SK-N-SH (cell line): ENCODE results near the gene UBAP2L. TPM values are rescaled to one million over a fixed set of nuclear protein-coding genes. Genes with fewer than 3 reads are reported as not detected.

Experiments used
- CTCF ChIA-PET: fragments of 300-600, 350-600 bp; formaldehyde crosslinking; extraction: SDS; loops from one replicate; lab custom pipeline; 2021; lab: Yijun Ruan, JAX
- POLR2A ChIA-PET: fragments of 350-600 bp; sonication (Branson Sonifier 250); formaldehyde crosslinking; extraction: SDS; loops from one replicate; lab custom pipeline; 2020; ENCODE audit warnings: antibody characterized with exemption, inconsistent platforms; lab: Yijun Ruan, JAX
- DNase-seq: peaks from one replicate; pipeline ENCODE4 v3.0.0; 2012
- H2AFZ ChIP-seq: fragments of 200-600 bp; sonication (generic); 2 replicates; pipeline ENCODE4 v1.8.1; 2016; ENCODE audit warnings: antibody characterized with exemption, mild to moderate bottlenecking, low read depth
- H3F3A ChIP-seq: fragments of 200-600 bp; sonication (generic); replicated peaks from 2 replicates; pipeline ENCODE3; 2016; ENCODE audit warnings: antibody characterized with exemption, mild to moderate bottlenecking; ENCODE audit not compliant: insufficient read depth
- H3K27ac ChIP-seq, 2 experiments: fragments of 200-500 bp in 1 of 2; fragments of 200-600 bp in 1 of 2; sonication (Bioruptor generic) in 1 of 2; sonication (generic), shearing (Covaris generic) in 1 of 2; 2 replicates each; pipeline versions ENCODE4 v1.5.1 to v1.6.1; 2014 to 2016; ENCODE audit warnings: low read depth in 2 of 2, inconsistent platforms in 1 of 2, low read length in 1 of 2, mild to moderate bottlenecking in 1 of 2, mixed read lengths in 1 of 2
- H3K27me3 ChIP-seq: fragments of 200-600 bp; sonication (generic), shearing (Covaris generic); 2 replicates; pipeline ENCODE4 v1.6.1; 2016; ENCODE audit warnings: mixed run types; ENCODE audit not compliant: insufficient read depth
- H3K36me3 ChIP-seq, 2 experiments: fragments of 200-500 bp in 1 of 2; fragments of 200-600 bp in 1 of 2; sonication (Bioruptor generic) in 1 of 2; sonication (generic) in 1 of 2; replicated peaks in 1 of 2; 2 replicates each; pipeline versions ENCODE3 to v1.5.1; 2014 to 2016; ENCODE audit warnings: low read length in 1 of 2, mild to moderate bottlenecking in 1 of 2; ENCODE audit not compliant: insufficient read depth in 2 of 2, control insufficient read depth in 1 of 2
- H3K4me1 ChIP-seq, 2 experiments: fragments of 200-500 bp in 1 of 2; fragments of 200-600 bp in 1 of 2; sonication (Bioruptor generic) in 1 of 2; sonication (generic), shearing (Covaris generic) in 1 of 2; 2 replicates each; pipeline versions ENCODE4 v1.5.1 to v1.6.1; 2014 to 2016; ENCODE audit warnings: low read depth in 1 of 2, low read length in 1 of 2, mixed run types in 1 of 2; ENCODE audit not compliant: insufficient read depth in 2 of 2, control insufficient read depth in 1 of 2
- H3K4me2 ChIP-seq: fragments of 200-600 bp; sonication (generic), shearing (Covaris generic); 2 replicates; pipeline ENCODE4 v1.6.1; 2017; ENCODE audit warnings: mixed run types
- H3K4me3 ChIP-seq, 2 experiments: fragments of 200-500 bp in 1 of 2; fragments of 200-600 bp in 1 of 2; sonication (Bioruptor generic) in 1 of 2; sonication (generic), shearing (Covaris generic) in 1 of 2; 2 replicates each; pipeline versions ENCODE4 v1.5.1 to v1.8.1; 2014 to 2016; ENCODE audit warnings: low read depth in 2 of 2, inconsistent platforms in 1 of 2, low read length in 1 of 2, mild to moderate bottlenecking in 1 of 2, mixed read lengths in 1 of 2, moderate library complexity in 1 of 2
- H3K79me2 ChIP-seq: fragments of 200-600 bp; sonication (generic); 2 replicates; pipeline ENCODE4 v1.8.1; 2017; ENCODE audit warnings: mild to moderate bottlenecking; ENCODE audit not compliant: insufficient read depth
- H3K9ac ChIP-seq: fragments of 200-600 bp; sonication (generic); 2 replicates; pipeline ENCODE4 v1.6.1; 2017; ENCODE audit warnings: mixed run types
- H3K9me2 ChIP-seq: fragments of 200-600 bp; sonication (generic); 2 replicates; pipeline ENCODE4 v1.6.1; 2017; ENCODE audit warnings: mixed run types
- H3K9me3 ChIP-seq: fragments of 200-600 bp; sonication (generic); 2 replicates; pipeline ENCODE4 v1.6.1; 2017; ENCODE audit warnings: mixed run types, mild to moderate bottlenecking, moderate library complexity
- H4K20me1 ChIP-seq: fragments of 200-600 bp; sonication (generic); 2 replicates; pipeline ENCODE4 v1.6.1; 2017; ENCODE audit warnings: mild to moderate bottlenecking, mixed run types; ENCODE audit not compliant: insufficient read depth
- CHD2 ChIP-seq: fragments of 150-350 bp; IDR thresholded peaks from 2 replicates; pipeline ENCODE4 v1.6.1; 2018; ENCODE audit warnings: low read length; ENCODE audit not compliant: partially characterized antibody
- EP300 ChIP-seq, 2 experiments: IDR thresholded peaks; 2 replicates each; pipeline versions ENCODE4 v1.4.0 to v1.6.1; 2012; ENCODE audit warnings: borderline replicate concordance in 1 of 2, low read depth in 1 of 2, low read length in 1 of 2
- FOSL2 ChIP-seq: IDR thresholded peaks from 2 replicates; pipeline ENCODE4 v1.4.0; 2012; ENCODE audit warnings: low read depth, mild to moderate bottlenecking, moderate library complexity, borderline replicate concordance
- FOXJ3 ChIP-seq: sonication (generic); formaldehyde crosslinking; IDR thresholded peaks from 2 replicates; pipeline ENCODE4 v1.5.1; 2020; ENCODE audit warnings: mild to moderate bottlenecking, missing genetic modification reagents
- JUND ChIP-seq: IDR thresholded peaks from 2 replicates; pipeline ENCODE4 v1.4.0; 2012
- MEF2A ChIP-seq: IDR thresholded peaks from 2 replicates; pipeline ENCODE4 v1.4.0; 2012; ENCODE audit warnings: low read depth, borderline replicate concordance
- NFIC ChIP-seq: IDR thresholded peaks from 2 replicates; pipeline ENCODE4 v1.4.0; 2012; ENCODE audit warnings: borderline replicate concordance
- POLR2AphosphoS5 ChIP-seq: IDR thresholded peaks from 2 replicates; pipeline ENCODE4 v1.6.1; 2012; ENCODE audit warnings: low read depth, low read length
- RFX5 ChIP-seq: IDR thresholded peaks from 2 replicates; pipeline ENCODE4 v1.6.1; 2012; ENCODE audit warnings: mild to moderate bottlenecking, improper control_type of control experiment, low read length
- RXRA ChIP-seq: IDR thresholded peaks from 2 replicates; pipeline ENCODE4 v1.4.0; 2012; ENCODE audit warnings: low read depth, mild to moderate bottlenecking, borderline replicate concordance
- SIN3A ChIP-seq: IDR thresholded peaks from 2 replicates; pipeline ENCODE4 v1.6.1; 2012; ENCODE audit warnings: low read depth, mild to moderate bottlenecking, low read length, moderate library complexity, borderline replicate concordance
- SMC3 ChIP-seq: IDR thresholded peaks from 2 replicates; pipeline ENCODE4 v1.6.1; 2012; ENCODE audit warnings: low read depth, low read length, improper control_type of control experiment
- TEAD4 ChIP-seq: IDR thresholded peaks from 2 replicates; pipeline ENCODE4 v1.4.0; 2012; ENCODE audit warnings: mild to moderate bottlenecking, borderline replicate concordance; ENCODE audit not compliant: insufficient read depth
- YY1 ChIP-seq: IDR thresholded peaks from 2 replicates; pipeline ENCODE4 v1.4.0; 2012; ENCODE audit warnings: low read depth, mild to moderate bottlenecking
- WGBS: methylation state at CpG from one replicate; pipeline ENCODE4 v1.1.6; 2017; ENCODE audit warnings: low lambda C conversion rate; 5-methylcytosine and 5-hydroxymethylcytosine counted together
- polyA plus RNA-seq, 3 experiments: library from polyadenylated mRNA; depleted of rRNA; stranded (reverse); fragments of >200 nt; gene quantifications; 2 replicates each; pipeline ENCODE4 v1.2.3, GENCODE V29; 2012
- TF ChIP-seq, protein P1 (sequence below): fragments of 150-350 bp; IDR thresholded peaks from 2 replicates; pipeline ENCODE4 v1.6.1; 2016; ENCODE audit warnings: mild to moderate bottlenecking, low read depth, low read length
- TF ChIP-seq, protein P2 (sequence below): IDR thresholded peaks from 2 replicates; pipeline ENCODE4 v1.4.0; 2012; ENCODE audit warnings: low read depth
- TF ChIP-seq, protein P3 (sequence below): IDR thresholded peaks from 2 replicates; pipeline ENCODE4 v1.4.0; 2012; ENCODE audit warnings: low read depth, borderline replicate concordance
- TF ChIP-seq, protein P4 (sequence below): IDR thresholded peaks from 2 replicates; pipeline ENCODE4; 2012
- TF ChIP-seq, protein P5 (sequence below): fragments of 150-350 bp; IDR thresholded peaks from 2 replicates; pipeline ENCODE4 v1.6.1; 2017; ENCODE audit warnings: antibody characterized with exemption, low read length, low read depth, borderline replicate concordance
- TF ChIP-seq, protein P6 (sequence below): IDR thresholded peaks from 2 replicates; pipeline ENCODE4 v1.4.0; 2012; ENCODE audit warnings: low read depth, borderline replicate concordance
- TF ChIP-seq, protein P7 (sequence below): IDR thresholded peaks from 2 replicates; pipeline ENCODE4 v1.6.1; 2012; ENCODE audit warnings: mild to moderate bottlenecking, low read depth, low read length, moderate library complexity

Gene UBAP2L
- polyA plus RNA-seq, 1 of the 3 experiments (the other 2 are of a cell fraction): 161 TPM

DNA sequence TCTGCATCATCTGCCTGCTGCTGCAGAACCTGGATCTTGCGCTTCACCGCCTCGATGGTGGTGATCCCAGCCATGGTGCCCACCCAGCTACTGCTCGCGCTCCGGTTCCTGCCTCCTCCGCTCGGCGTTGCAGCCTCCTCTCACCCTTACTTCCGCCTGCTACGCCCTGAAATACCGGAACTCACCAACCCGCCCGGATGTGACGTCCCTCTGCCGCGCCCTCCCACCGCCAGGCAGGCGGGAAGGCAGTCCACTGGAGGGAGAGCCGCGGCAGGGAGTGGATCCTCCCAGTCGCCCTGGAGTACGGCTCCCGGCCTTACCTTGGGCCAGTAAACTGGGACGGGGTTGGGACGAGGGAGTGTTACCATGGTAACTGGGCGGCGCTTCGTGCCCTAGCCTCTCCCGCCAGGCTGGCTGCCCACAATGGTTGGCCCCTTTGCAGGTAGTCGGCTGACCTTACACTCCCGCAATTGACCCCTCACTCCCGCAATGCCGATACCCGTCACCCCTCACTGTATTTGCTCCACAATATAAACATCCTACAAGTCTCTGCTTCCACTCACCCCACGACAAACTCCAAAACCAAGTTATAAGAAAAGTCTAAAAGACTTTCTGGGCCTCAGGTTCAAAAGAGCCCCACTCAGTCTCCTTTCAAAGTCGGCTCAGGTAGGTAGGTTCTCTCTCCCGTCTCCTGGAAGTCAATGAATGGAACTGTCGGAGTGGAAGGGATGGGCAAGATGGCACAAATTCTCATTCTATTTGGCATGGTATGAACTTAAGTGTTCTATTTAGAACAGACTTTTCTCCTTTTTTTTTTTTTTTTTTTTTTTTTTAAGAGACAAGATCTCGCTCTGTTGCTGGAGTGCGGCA lies 37.5 kb upstream of the UBAP2L start:
- no peaks in the 10 kb centered on the region for H3K9me3 ChIP-seq
- 15% methylated on average over 26 of the region's 41 CpGs for WGBS
- H3K79me2 ChIP-seq: peaks cover 48% of the 10 kb centered on the region
- H3K27ac ChIP-seq: peak overlapping the region; percentile 86 to 93
- no peaks in the 10 kb centered on the region for H3K27me3 ChIP-seq
- peak overlapping the region; percentile 90 for H3K9ac ChIP-seq
- H3K36me3 ChIP-seq: peaks cover 9 to 18% of the 10 kb centered on the region in 2 experiments
- DNase-seq: peak; percentile 96
- H3F3A ChIP-seq: peaks cover 11% of the 10 kb centered on the region
- H3K4me2 ChIP-seq: peak overlapping the region; percentile 90
- POLR2A ChIA-PET: interaction anchor here (0.8 to 1.2 kb wide), 2 partner anchors 10 to 203 kb away, joined by 4 to 5 read pairs; no protein-coding TSS in a partner anchor
- H4K20me1 ChIP-seq: peaks cover 40% of the 10 kb centered on the region
- CTCF ChIA-PET: interaction anchor here (0.6 to 2.1 kb wide), 3 partner anchors 16 to 152 kb away, joined by 3 to 9 read pairs (median 3); no protein-coding TSS in a partner anchor
- H2AFZ ChIP-seq: peak overlapping the region; percentile 96
- peaks cover 20 to 36% of the 10 kb centered on the region in 2 experiments; a peak in 3 of 4 replicates for H3K4me1 ChIP-seq
- no peaks in the 10 kb centered on the region for H3K9me2 ChIP-seq
- H3K4me3 ChIP-seq: peak overlapping the region; percentile 92 to 98
- TF ChIP-seq RFX5 (no peak), FOSL2 (no peak), EP300 (IDR thresholded peaks at IDR 0.05; ENCODE audit: borderline replicate concordance in 1 of 2, low read depth in 1 of 2, low read length in 1 of 2) (no peak), CHD2 (peak; percentile 53), SIN3A (0 out of 2 replicates have a peak, but pooled peaks have one; percentile 46), RXRA (no peak), SMC3 (no peak), FOXJ3 (no peak), MEF2A (no peak), JUND (no peak), YY1 (no peak), POLR2AphosphoS5 (peak; percentile 87), TEAD4 (no peak), NFIC (no peak)
- TF ChIP-seq, protein P1, sequence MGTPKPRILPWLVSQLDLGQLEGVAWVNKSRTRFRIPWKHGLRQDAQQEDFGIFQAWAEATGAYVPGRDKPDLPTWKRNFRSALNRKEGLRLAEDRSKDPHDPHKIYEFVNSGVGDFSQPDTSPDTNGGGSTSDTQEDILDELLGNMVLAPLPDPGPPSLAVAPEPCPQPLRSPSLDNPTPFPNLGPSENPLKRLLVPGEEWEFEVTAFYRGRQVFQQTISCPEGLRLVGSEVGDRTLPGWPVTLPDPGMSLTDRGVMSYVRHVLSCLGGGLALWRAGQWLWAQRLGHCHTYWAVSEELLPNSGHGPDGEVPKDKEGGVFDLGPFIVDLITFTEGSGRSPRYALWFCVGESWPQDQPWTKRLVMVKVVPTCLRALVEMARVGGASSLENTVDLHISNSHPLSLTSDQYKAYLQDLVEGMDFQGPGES: no peak
- TF ChIP-seq, protein P2, sequence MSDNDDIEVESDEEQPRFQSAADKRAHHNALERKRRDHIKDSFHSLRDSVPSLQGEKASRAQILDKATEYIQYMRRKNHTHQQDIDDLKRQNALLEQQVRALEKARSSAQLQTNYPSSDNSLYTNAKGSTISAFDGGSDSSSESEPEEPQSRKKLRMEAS: peak; percentile 89
- TF ChIP-seq, protein P3, sequence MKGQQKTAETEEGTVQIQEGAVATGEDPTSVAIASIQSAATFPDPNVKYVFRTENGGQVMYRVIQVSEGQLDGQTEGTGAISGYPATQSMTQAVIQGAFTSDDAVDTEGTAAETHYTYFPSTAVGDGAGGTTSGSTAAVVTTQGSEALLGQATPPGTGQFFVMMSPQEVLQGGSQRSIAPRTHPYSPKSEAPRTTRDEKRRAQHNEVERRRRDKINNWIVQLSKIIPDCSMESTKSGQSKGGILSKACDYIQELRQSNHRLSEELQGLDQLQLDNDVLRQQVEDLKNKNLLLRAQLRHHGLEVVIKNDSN: no peak
- TF ChIP-seq, protein P4, sequence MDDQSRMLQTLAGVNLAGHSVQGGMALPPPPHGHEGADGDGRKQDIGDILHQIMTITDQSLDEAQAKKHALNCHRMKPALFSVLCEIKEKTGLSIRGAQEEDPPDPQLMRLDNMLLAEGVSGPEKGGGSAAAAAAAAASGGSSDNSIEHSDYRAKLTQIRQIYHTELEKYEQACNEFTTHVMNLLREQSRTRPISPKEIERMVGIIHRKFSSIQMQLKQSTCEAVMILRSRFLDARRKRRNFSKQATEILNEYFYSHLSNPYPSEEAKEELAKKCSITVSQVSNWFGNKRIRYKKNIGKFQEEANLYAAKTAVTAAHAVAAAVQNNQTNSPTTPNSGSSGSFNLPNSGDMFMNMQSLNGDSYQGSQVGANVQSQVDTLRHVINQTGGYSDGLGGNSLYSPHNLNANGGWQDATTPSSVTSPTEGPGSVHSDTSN: 0 out of 2 replicates have a peak, but pooled peaks have one; percentile 24
- TF ChIP-seq, protein P5, sequence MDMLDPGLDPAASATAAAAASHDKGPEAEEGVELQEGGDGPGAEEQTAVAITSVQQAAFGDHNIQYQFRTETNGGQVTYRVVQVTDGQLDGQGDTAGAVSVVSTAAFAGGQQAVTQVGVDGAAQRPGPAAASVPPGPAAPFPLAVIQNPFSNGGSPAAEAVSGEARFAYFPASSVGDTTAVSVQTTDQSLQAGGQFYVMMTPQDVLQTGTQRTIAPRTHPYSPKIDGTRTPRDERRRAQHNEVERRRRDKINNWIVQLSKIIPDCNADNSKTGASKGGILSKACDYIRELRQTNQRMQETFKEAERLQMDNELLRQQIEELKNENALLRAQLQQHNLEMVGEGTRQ: no peak
- TF ChIP-seq, protein P6, sequence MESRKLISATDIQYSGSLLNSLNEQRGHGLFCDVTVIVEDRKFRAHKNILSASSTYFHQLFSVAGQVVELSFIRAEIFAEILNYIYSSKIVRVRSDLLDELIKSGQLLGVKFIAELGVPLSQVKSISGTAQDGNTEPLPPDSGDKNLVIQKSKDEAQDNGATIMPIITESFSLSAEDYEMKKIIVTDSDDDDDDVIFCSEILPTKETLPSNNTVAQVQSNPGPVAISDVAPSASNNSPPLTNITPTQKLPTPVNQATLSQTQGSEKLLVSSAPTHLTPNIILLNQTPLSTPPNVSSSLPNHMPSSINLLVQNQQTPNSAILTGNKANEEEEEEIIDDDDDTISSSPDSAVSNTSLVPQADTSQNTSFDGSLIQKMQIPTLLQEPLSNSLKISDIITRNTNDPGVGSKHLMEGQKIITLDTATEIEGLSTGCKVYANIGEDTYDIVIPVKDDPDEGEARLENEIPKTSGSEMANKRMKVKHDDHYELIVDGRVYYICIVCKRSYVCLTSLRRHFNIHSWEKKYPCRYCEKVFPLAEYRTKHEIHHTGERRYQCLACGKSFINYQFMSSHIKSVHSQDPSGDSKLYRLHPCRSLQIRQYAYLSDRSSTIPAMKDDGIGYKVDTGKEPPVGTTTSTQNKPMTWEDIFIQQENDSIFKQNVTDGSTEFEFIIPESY: no peak
- TF ChIP-seq, protein P7, sequence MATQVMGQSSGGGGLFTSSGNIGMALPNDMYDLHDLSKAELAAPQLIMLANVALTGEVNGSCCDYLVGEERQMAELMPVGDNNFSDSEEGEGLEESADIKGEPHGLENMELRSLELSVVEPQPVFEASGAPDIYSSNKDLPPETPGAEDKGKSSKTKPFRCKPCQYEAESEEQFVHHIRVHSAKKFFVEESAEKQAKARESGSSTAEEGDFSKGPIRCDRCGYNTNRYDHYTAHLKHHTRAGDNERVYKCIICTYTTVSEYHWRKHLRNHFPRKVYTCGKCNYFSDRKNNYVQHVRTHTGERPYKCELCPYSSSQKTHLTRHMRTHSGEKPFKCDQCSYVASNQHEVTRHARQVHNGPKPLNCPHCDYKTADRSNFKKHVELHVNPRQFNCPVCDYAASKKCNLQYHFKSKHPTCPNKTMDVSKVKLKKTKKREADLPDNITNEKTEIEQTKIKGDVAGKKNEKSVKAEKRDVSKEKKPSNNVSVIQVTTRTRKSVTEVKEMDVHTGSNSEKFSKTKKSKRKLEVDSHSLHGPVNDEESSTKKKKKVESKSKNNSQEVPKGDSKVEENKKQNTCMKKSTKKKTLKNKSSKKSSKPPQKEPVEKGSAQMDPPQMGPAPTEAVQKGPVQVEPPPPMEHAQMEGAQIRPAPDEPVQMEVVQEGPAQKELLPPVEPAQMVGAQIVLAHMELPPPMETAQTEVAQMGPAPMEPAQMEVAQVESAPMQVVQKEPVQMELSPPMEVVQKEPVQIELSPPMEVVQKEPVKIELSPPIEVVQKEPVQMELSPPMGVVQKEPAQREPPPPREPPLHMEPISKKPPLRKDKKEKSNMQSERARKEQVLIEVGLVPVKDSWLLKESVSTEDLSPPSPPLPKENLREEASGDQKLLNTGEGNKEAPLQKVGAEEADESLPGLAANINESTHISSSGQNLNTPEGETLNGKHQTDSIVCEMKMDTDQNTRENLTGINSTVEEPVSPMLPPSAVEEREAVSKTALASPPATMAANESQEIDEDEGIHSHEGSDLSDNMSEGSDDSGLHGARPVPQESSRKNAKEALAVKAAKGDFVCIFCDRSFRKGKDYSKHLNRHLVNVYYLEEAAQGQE: 0 out of 2 replicates have a peak, but pooled peaks have one; percentile 57
